IPS DF 6.9 (cell line): ENCODE data around the gene PLIN5.
"Not testable (repeated sequence)": the region's sequence is repeated elsewhere in the genome, so short reads cannot be mapped to it uniquely, and the experiment has no call there.

ENCODE experiments used
- DNase-seq: peaks from one replicate; pipeline ENCODE4 v3.0.0-alpha.2; 2013; ENCODE audit warnings: low read depth, low spot score
- H3K27ac ChIP-seq: one replicate; pipeline ENCODE4 v1.5.1; 2013; ENCODE audit warnings: low read length, control low read depth
- H3K27me3 ChIP-seq: 2 replicates; pipeline ENCODE4 v1.6.1; 2013; ENCODE audit warnings: mild to moderate bottlenecking, low read length; ENCODE audit not compliant: control insufficient read depth, insufficient read depth
- H3K36me3 ChIP-seq: 2 replicates; pipeline ENCODE4 v1.6.1; 2013; ENCODE audit warnings: low read length; ENCODE audit not compliant: control insufficient read depth, insufficient read depth
- H3K4me1 ChIP-seq: 2 replicates; pipeline ENCODE4 v1.6.1; 2013; ENCODE audit warnings: low read length; ENCODE audit not compliant: control insufficient read depth, insufficient read depth
- H3K4me3 ChIP-seq: 2 replicates; pipeline ENCODE4 v1.5.1; 2013; ENCODE audit warnings: mild to moderate bottlenecking, low read length
- H3K9me3 ChIP-seq: 2 replicates; pipeline ENCODE4 v1.6.1; 2013; ENCODE audit warnings: low read length, inconsistent platforms; ENCODE audit not compliant: control insufficient read depth, insufficient read depth
- WGBS: extraction: QIAGEN DNeasy Blood & Tissue Kit; methylation state at CpG from one replicate; pipeline ENCODE4 v1.1.7; 2013; ENCODE audit warnings: mixed read lengths, missing lambda C conversion rate; ENCODE audit not compliant: insufficient read length, insufficient coverage; 5-methylcytosine and 5-hydroxymethylcytosine counted together

PLIN5 gene

DNA sequence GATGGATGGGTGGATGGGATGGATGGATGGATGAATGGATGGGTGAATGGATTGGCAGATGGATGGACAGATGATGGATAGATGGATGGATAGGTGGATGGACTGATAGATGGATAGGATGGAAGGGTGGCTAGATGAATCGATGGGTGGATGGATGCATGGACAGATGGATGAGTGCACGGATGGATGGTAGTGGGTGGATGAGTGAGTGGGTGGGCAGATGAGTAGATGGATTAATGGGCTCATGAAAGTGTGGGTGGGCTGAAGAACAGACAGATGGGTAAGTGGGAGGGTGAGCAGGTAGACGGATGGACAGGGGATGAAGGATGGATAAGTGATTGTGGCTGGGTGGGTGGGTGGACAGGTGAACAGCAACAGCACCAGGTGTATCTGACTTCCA, 18.8 kb upstream of the PLIN5 start:
- DNase-seq, result no peak
- no peak overlapping the region for H3K27ac ChIP-seq
- peaks cover 6% of the 10 kb centered on the region; the same call in 1 of the 2 replicates for H3K4me1 ChIP-seq
- WGBS, result no CpG with 5 or more reads among the region's 3 CpGs
- H3K4me3 ChIP-seq, result no peak overlapping the region
- no peaks in the 10 kb centered on the region for H3K9me3 ChIP-seq
- peaks cover 23% of the 10 kb centered on the region for H3K36me3 ChIP-seq
- no peaks in the 10 kb centered on the region for H3K27me3 ChIP-seq

DNA sequence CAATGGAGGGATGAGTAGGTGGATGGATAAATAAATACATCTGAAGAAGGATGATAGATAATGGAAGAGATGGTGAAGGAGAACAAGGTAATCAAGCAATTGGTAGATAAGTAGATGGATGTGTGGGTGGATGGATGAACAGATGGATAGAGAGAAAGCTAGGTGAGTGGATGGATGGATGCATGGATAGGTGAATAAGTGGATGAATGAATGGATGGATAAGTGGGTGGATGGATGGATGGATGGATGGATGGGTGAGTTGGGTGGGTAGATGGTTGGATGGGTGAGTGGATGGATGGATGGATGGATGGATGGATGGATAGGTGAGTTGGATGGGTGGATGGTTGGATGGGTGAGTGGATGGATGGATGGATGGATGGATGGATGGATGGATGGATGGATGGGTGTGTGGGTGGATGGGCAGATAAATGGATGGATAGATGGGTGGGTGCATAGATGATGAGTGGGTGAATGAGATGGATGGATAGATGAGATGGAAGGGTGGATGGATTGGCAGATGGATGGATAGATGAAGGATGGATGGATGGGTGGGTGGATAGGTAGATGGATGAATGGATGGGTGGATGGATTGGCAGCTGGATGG, 18.2 kb upstream of the PLIN5 start:
- Histone ChIP-seq H3K4me1 (peaks cover 6% of the 10 kb centered on the region; the same call in 1 of the 2 replicates), H3K27me3 (no peaks in the 10 kb centered on the region), H3K27ac (no peak overlapping the region), H3K36me3 (peaks cover 25% of the 10 kb centered on the region), H3K9me3 (no peaks in the 10 kb centered on the region), H3K4me3 (no peak overlapping the region)
- no peak for DNase-seq

DNA sequence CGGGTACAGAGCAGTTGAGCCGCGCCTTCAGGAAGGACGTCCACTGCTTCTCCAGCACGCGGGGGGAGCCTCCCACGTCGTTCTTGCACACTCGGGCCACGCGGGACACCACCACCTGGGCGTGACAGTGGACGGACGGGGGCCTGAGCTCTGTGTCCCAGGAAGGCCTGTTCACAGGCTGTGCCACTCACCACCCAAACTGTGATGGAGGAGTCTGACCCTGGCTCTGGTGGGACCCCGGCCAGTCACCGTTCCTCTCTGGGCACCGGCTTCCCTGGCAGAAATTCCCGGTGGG, 17.4 kb upstream of the PLIN5 start:
- Histone ChIP-seq H3K4me1 (peaks cover 4% of the 10 kb centered on the region; the same call in 1 of the 2 replicates), H3K36me3 (peaks cover 30% of the 10 kb centered on the region), H3K27ac (no peak overlapping the region), H3K9me3 (no peaks in the 10 kb centered on the region), H3K27me3 (no peaks in the 10 kb centered on the region), H3K4me3 (no peak overlapping the region)
- no CpG with 5 or more reads among the region's 18 CpGs for WGBS
- no peak for DNase-seq

DNA sequence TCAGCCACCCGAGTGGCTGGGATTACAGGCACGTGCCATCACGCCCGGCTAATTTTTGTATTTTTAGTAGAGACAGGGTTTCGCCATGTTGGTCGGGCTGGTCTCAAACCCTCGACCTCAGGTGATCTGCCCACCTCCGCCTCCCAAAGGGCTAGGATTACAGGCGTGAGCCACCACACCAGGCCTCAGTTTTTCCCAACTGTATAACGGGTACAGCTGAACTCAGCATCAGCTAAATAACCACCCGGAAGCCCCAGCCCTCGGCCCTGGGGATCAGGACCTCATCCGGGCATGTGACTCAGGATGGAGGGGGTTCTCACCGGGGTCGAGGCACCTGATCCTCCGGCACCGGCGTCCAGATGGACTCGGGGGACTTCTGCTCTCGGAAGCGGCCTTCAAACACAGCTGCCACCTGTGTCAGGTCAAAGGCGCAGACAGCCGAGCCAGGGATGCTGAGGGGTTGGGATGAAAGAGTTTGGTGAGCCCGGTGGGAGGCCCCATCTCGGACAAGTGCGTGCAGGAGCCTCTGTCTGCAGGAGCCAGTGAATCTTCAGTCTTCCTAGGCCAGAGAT, 15.5 kb upstream of the PLIN5 start:
- Histone ChIP-seq H3K36me3 (peaks cover 30% of the 10 kb centered on the region), H3K4me1 (no peaks in the 10 kb centered on the region), H3K9me3 (no peaks in the 10 kb centered on the region), H3K27ac (no peak overlapping the region), H3K4me3 (no peak overlapping the region), H3K27me3 (no peaks in the 10 kb centered on the region)
- no peak for DNase-seq
- no CpG with 5 or more reads among the region's 26 CpGs for WGBS

DNA sequence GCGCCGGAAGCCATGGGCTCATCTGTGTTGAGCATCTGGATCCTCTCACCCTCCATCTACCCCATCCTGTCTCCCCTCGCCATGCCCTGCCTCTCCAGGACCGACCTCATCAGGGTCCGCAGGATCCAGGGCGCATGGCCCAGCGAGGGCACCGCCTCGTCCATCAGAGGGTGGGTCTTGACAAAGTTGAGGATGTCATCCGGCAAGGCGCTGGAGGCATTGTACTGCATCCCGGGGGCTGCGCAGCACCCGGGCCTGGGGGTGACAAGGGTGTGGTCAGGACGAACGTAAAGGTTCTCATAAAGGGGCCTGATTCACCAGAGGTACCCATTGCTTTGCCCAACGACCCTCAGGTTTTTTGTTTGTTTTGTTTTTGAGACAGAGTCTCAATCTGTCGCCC, 15.0 kb upstream of the PLIN5 start:
- Histone ChIP-seq H3K4me1 (no peaks in the 10 kb centered on the region), H3K9me3 (no peaks in the 10 kb centered on the region), H3K4me3 (no peak overlapping the region), H3K36me3 (peaks cover 27% of the 10 kb centered on the region), H3K27me3 (no peaks in the 10 kb centered on the region), H3K27ac (no peak overlapping the region)
- no peak for DNase-seq
- WGBS, result no CpG with 5 or more reads among the region's 18 CpGs

DNA sequence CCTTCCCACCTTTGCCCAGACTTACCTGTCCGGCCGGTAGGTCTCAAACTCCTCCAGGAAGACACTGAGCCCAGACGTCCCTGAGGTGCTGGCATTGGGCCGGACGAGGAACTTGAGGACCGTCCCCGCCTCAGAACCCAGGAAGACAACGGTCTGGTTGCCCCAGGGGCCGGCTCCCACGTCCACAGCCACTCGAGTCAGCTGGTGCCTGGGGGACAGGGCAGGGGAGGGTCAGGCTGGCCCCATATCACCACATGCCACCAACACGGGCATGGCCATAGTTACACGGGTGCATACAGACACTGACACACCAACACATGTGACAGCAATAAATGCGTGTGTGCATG, 13.2 kb upstream of the PLIN5 start:
- Histone ChIP-seq H3K27ac (no peak overlapping the region), H3K4me3 (no peak overlapping the region), H3K9me3 (no peaks in the 10 kb centered on the region), H3K36me3 (peaks cover 17% of the 10 kb centered on the region), H3K4me1 (no peaks in the 10 kb centered on the region), H3K27me3 (no peaks in the 10 kb centered on the region)
- DNase-seq, result no peak
- no CpG with 5 or more reads among the region's 14 CpGs for WGBS

DNA sequence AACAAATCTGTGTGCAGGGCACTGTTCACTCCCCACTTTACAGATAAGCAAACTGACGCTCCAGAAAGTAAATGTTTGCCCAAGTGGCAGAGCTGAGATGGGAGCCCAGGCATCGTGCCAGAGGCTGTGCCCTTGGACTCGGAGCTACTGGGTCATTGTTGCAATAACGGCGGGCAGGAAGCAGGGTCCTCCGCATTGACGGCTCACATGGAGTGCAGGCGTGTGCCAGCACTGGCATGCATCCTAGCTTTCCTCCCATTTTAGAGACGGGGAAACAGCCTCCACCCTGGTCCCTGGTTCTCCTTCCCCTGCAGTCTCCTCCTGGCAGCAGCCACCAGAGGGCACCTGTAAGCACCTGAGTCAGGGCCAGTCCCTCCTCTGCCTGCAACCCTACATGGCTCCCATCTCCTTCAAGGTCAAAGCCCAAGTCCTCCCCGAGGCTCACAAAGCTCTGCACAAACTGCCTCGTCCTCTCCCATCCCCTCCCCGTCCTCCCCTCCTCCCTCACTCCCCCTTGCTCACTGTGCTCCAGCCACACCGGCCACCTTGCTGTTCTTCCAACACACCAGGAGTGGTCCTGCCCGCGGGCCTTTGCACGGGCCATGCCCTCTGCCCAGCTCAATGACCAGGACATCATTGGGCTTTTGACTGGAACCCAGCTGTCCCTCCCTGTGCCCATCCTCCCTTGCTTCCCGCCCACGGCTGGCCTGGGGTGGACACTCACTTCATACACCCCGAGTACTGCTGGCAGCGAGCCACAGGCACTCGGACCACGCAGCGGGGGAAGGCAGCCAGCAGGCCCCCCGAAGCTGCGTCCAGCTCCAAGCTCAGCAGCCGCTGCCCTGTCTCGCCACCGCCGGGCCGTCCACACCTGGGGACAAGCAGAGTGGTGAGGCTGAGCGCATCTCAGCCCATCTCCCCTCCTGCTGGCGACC, 12.5 kb upstream of the PLIN5 start:
- H3K27ac ChIP-seq, result no peak overlapping the region
- no CpG with 5 or more reads among the region's 32 CpGs for WGBS
- no peaks in the 10 kb centered on the region for H3K9me3 ChIP-seq
- no peaks in the 10 kb centered on the region for H3K27me3 ChIP-seq
- no peak for DNase-seq
- H3K36me3 ChIP-seq, result peaks cover 17% of the 10 kb centered on the region
- no peak overlapping the region for H3K4me3 ChIP-seq
- no peaks in the 10 kb centered on the region for H3K4me1 ChIP-seq

DNA sequence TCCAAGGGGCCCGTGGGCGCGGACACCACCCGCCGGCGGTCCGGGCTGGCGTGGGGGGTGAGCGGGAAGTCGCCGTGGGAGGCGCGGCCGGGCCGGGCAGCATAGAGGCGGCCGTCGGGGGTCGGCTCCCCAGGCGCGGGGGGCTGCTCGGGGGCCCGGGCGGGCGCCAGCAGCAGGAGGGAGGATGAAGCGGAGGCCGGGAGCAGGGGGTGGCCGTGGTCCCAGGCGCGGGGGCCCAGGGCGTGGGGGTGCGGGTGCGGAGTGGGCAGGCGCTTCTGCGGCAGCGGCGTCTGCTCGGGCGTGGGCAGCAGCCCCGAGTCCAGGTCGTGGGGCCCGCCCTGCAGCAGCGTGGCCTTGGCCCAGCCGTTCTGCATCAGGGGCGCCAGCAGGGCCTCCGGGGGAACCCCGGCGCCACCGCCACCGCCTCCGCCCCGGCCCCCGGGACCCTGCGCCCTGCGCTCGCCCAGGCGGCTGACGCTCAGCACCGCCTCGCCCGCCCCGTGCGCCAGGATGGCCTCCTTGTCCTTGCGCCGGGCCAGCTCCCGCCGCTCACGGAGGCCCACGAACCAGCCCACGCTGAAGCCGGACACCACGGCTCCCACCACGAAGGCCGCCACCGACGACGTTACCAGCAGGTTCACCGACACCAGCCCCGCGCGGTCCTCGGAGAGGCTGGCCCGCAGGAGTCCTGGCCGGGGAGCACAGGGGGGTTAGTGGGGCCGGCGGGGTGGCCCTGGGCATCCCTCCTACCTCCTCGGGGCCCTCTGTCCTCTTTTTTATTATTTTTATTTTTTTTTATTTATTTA, 9.0 kb upstream of the PLIN5 start:
- no peak overlapping the region for H3K4me3 ChIP-seq
- no peaks in the 10 kb centered on the region for H3K27me3 ChIP-seq
- H3K9me3 ChIP-seq, result no peaks in the 10 kb centered on the region
- DNase-seq, result no peak
- H3K36me3 ChIP-seq, result peaks cover 8% of the 10 kb centered on the region
- WGBS, result no CpG with 5 or more reads among the region's 87 CpGs
- H3K4me1 ChIP-seq, result no peaks in the 10 kb centered on the region
- no peak overlapping the region for H3K27ac ChIP-seq

DNA sequence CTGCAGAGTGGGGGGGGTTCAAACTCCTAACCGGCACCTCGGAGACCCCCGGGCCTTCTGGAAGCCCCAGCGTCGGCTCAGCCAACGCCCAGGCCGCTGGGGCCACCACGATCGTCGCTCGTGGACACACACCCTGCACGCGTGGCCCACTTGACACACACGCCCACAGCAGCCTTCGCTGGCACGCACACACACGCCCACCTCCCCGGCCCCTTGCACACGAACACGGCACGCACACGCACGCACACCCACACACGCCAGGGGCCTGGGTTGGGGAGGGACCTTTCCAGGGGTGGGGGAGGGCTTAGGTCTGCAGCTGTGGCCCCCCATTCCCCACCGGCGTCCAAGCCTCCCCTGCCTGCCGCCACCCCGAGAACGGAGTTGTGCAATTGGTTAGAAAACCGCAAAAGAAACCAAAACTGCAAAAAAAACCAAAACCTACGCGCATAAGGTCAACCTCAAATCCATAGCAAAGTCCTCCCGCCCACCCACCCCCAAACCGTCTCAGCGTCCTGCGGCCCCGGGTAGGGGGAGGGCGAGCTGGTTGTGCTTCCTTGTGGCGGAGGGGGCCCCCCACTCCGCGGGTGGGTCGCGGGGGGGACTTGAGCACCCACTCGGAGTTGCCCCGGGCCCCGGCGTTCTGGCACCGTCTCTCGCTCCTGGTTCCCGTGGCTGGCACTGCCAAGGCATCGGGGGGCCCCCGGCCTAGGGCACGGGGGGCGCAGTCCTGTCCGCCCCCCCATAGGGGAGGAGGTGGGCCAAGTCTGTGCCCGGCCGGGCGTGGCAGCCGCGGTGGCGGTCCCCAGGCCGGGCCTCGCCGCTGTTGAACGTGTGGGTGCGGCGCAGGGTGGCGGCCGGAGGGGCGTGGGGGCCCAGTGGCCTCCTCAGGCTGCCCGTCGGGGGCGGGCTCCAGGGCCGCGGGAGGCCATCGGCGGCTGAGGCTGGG, 8.1 kb upstream of the PLIN5 start:
- no peaks in the 10 kb centered on the region for H3K9me3 ChIP-seq
- H3K36me3 ChIP-seq, result peaks cover 5% of the 10 kb centered on the region; the same call in 1 of the 2 replicates
- WGBS, result no CpG with 5 or more reads among the region's 77 CpGs
- no peaks in the 10 kb centered on the region for H3K27me3 ChIP-seq
- H3K4me1 ChIP-seq, result no peaks in the 10 kb centered on the region
- DNase-seq, result no peak
- no peak overlapping the region for H3K27ac ChIP-seq
- H3K4me3 ChIP-seq, result no peak overlapping the region

DNA sequence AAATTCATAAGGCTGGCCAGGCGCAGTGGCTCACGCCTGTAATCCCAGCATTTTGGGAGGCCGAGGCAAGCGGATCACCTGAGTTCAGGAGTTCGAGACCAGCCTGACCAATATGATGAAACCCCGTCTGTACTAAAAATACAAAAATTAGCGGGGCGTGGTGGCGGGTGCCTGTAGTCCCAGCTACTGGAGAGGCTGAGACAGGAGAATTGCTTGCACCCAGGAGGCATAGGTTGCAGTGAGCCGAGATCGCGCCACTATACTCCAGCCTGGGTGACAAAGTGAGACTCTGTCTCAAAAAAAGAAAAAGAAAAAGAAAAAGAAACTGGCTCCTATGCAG, 6.8 kb upstream of the PLIN5 start:
- WGBS, result no CpG with 5 or more reads among the region's 12 CpGs
- DNase-seq, H3K9me3 ChIP-seq, H3K27ac ChIP-seq, H3K36me3 ChIP-seq, H3K4me1 ChIP-seq, H3K27me3 ChIP-seq, H3K4me3 ChIP-seq: not testable (repeated sequence)
